NAMALWA (cell line): Measurements from ENCODE around the gene PLTP.
"Not testable (repeated sequence)": the region's sequence is repeated elsewhere in the genome, so short reads cannot be mapped to it uniquely, and the experiment has no call there.

Experiments used
- DNase-seq: peaks from one replicate; pipeline ENCODE4 v3.0.0-alpha.2; 2015; ENCODE audit warnings: low spot score

The PLTP gene, protein sequence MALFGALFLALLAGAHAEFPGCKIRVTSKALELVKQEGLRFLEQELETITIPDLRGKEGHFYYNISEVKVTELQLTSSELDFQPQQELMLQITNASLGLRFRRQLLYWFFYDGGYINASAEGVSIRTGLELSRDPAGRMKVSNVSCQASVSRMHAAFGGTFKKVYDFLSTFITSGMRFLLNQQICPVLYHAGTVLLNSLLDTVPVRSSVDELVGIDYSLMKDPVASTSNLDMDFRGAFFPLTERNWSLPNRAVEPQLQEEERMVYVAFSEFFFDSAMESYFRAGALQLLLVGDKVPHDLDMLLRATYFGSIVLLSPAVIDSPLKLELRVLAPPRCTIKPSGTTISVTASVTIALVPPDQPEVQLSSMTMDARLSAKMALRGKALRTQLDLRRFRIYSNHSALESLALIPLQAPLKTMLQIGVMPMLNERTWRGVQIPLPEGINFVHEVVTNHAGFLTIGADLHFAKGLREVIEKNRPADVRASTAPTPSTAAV

DNA sequence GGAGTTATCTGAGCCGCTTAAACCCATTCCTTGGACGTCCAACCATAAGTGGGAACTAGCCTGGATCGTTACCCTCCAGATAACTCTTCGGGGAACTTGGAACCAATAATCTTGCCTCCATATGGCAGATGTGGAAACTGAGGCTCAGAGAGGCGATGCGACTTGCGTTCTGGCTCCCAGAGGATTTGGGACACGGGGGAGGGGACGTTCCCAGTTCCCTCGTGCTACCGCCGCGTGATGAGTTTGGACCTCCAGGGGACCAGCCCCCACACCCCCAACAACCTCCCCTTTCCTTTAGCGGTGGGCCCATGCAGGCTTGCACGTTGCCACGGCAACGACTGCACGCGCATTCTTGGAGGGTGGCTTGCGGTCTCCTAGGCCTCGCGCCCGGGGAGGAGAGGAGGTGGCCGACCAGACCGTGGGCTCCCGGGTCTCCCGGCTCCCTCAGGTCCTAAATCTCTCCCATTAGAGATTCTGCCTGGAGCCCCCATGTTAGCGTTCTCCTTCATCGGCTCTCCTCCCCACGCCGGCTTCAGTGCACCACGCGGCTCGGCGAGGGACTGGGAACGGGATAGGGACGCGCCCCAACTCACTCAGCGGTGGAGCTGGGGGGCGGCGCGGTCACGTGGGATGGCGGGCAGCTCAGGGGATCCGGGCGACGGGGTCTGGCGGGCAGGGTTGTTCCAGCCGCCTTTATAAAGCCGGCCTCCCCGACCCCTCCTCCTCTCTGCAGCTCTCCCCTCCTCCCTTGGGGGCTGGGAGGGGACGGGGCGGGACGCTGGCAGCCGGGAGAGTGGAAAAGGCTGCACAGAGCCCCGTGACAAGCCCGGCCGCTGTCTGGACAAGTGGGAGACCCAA lies at the start of gene PLTP:
PLTP (minus strand) TSS at position 670 of the 858 bp plus-strand sequence. CDS start 703 bp downstream, outside the sequence.
- peak; percentile 28 for DNase-seq

DNA sequence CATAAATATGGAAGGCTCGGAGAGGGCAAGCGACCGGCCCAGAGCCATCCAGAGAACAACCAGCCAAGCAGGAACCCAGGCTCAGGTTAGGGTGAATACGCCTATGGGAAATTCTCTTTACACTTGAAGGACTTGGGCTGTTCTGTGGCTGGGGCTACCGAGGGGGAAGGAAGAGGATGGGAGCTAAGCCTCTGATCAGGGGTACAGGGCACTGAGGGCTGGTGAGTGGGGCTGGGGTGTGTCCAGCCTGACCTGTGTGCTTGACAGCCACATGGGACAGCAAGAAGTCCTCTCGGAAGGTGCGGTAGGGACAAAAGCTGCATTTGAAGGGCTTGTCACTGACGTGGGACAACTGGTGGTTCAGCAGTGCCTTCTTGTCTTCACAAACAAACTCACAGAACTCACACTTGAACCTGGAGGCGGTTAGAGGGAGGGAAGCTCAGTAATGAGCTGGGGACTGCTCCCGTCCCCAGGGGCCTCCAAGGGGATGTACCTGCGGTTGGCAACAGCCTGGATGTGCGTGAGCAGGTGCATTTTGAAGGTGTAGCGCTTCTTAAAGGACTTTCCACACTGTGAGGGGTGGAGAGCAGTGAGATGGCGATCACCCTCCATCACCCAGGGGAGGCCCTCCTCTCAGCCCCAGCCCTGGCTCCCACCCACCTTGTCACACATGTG lies 48.1 kb upstream of the PLTP start:
- no peak for DNase-seq

DNA sequence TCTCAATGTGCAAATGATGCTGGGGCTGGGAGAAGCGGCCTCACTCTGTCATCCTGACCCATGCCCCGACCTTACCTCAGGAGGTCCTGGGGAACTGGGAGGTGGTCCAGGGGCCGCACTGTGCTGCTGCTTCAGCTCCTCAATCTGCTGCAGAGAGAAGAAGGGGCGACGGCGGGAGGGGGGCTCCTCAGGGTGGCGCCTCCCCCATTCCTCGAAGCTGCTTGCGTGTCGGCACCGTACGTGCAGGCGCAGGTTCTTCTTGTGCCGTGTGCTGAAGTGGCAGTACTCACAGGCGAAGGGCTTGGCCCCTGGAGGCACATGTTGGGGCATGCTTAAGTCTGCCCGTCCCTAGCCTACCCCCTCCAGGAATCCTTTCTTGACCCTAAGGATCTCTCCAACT lies 47.2 kb upstream of the PLTP start:
- no peak for DNase-seq

DNA sequence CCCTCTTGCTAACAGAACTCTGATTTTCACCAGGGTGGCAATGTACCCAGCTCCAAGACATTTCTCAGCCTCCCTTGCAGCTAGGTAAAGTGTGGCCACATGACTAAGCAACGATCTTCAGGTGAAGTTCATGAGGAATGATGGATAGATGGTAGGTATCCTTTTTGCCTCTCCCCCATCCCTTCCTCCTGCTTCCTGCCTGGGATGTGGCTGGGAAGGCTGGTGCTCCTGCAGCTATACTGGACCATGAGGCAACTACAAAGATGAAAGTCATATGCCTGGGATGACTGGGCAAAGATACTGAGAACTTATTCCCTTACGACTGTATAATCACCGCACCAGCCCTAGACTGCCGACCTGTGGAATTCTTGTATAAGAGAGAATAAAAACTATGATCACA lies 46.6 kb upstream of the PLTP start:
- no peak for DNase-seq

DNA sequence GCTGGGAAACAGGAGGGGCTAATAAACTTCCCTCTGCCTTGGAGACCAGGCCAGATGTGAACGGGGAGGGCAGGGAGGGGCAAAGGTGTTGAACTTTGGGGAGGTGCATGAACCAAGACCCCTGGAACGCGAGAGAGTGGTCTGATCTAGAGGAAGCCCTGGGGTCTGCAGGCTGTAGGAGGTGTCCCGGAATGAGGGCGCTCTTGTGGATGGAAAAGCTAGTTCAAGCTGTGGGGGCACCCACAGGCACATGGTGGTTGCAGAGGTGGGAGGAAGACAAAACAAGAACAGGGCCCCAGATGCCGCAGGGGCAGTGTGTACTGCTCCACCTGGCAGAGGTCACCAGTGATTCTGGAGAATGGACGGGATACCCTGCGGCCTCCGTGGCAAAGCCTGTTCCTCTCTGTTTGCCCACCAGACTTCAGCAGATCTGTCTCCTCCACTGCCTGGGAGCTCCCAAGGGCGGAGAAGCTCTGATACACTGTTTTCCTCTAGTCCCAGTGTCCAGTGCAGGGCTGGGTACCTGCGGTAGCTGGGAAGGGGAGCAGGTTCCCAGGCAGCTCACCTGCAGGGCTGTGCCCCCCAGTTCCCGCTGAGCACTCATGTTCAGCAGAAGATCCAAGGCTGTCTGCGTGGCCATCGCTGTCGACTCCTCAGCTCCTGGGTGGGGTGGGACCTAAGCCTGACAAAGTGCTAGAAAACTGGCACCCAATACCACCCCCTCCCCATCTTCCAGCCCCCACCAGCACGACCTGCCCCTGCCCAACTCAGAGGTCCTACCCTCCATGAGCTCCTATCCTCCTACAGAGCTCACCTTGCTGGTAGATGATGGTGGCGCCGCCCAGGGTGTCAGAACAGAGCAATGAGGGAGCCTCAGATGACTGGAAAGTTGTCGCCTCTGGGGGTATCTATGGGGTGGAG lies 45.3 kb upstream of the PLTP start:
- no peak for DNase-seq

DNA sequence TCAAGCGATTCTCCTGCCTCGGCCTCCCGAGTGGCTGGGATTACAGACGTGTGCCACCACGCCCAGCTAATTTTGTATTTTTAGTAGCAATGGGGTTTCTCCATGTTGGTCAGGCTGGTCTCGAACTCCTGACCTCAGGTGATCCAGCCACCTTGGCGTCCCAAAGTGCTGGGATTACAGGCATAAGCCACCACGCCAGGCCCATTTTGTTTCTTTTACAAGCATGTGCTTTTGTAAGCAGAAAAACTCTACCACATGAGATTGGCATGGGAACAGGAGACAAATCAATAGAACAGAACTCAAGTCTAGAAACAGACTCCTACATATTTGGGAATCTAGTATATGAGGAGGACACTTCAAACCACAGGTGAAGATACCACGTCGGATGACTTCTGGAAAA lies 44.4 kb upstream of the PLTP start:
- not testable (repeated sequence) for DNase-seq

DNA sequence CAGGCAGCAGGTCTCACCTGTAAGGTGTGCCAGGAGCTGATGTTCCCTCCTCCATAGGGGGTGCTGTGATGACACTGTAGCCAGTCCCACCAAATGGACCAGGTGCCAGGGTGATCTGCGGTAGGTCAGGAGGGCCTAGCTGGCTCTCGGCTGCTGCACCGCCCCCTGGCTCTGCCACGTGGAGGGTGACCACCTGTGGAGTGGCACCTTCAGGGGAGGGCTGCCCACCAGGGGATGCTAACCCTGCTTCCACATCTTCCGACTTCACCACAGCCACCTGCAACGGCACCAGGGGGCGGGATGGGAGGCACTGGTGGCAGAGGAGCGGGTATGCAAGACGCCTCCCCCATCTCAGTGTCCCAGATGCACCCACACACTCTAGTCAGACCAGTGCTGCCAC lies 41.7 kb upstream of the PLTP start:
- DNase-seq, result no peak

DNA sequence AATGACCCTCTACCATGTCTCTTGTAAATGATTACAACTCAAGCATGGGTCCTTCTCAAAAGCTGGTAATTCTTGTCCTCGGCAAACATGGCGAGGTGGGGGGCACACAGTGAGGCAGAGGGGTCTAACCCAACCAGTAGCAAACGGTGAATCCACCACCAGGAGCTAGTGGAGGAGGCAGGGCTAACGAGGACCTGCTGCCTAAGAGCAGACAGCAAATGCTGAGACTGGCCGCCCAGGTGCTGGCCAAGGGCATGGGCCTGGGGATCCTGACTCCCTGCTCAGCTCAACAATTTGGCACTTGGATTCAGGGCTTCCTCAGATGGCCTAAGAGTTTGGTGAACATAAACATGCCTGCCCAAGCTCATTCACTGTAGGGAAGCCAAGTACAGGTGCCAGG lies 40.9 kb upstream of the PLTP start:
- no peak for DNase-seq

DNA sequence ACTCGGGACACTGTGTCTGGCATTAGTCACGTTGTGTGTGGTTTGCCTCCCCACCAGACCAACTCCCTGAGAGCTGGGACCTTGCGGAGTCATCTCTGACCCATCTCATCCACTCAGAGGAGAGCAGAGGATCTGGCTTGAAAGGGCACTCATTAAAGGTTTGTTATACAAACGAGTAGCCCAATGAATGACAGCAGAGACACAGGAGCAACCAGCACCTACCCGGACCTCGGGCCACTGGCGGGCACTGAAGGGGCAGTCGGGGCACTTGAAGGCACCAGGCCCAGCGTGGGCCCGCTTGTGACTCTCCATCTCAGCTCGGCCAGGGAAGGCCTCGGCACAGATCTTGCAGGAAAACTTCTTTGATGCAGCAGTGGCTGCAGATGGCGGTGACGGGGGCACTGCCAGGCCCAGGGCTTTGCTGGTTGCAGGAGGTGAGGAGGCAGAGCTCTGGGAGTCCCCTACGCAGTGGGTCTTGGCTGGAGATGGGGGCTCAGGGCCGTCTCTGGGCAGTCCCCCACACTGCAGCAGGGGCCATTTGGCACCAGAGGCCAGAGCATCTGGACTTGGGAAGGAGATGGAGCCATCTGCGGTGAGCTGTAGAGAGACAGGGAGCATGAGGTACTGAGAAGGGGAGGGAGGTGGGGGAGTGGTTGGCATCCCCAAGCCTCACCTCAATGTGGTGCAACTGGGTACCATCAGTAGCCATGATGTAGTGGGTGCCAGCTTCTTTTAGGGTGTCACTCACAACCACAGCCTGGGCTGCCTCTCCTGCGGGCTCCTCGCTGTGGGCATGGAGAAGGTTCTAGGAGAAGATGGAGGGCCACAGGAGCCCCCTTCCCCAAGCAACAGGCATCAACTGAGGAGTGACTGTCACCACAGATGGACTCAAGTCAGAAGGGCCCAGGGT lies 40.2 kb upstream of the PLTP start:
- no peak for DNase-seq

DNA sequence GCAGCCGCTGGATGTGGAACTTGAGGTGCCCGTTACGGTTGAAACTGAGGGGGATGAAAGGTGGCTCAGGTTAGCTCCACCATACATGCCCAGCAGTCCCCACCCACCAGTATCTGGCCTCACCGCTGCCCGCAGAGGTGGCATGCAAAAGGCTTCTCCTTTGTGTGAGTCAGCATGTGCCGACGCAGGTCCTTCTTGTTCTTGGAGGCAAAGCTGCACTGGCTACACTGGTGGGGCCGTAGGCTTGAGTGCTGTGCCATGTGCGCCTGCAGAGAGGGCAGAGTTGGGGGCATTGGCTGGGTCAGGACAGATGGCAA lies 38.3 kb upstream of the PLTP start:
- DNase-seq, result no peak

DNA sequence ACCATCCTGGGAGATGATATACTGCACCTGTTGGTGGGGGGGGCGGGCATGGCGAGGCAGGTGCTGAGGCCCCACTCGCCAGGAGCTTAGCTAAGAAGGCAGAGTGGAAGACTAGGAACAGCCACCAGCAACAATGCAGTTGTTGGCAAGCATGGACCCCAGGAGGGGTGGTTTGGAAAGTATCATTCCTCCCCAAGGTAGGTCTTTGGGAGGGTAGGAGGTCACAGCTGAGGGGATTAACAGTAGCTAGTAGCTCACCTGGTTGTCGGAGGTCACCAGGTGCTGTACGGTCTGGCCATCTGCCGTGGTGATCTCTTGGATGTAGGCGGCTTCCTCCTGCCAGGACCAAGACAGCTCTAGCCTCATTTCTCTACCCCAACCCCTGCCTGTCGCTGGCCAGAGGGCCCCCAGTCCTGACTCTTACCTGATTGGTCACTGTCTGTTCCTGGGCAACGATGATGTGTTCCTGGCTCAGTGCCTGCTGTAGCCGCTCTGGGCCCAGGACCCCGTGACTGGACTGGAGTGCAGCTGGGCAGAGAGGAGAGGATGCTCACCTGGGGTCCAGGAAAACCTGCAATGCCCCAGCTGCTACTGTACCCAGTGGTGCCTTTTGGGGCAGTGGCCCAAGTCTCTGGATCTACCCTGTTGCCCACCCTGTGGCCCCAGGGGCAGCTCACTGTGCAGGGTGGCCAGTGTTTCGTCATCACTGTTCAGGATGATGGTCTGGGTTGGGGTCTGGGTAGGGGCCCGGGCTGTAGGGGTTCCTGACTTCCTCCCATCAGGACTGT lies 37.8 kb upstream of the PLTP start:
- no peak for DNase-seq

DNA sequence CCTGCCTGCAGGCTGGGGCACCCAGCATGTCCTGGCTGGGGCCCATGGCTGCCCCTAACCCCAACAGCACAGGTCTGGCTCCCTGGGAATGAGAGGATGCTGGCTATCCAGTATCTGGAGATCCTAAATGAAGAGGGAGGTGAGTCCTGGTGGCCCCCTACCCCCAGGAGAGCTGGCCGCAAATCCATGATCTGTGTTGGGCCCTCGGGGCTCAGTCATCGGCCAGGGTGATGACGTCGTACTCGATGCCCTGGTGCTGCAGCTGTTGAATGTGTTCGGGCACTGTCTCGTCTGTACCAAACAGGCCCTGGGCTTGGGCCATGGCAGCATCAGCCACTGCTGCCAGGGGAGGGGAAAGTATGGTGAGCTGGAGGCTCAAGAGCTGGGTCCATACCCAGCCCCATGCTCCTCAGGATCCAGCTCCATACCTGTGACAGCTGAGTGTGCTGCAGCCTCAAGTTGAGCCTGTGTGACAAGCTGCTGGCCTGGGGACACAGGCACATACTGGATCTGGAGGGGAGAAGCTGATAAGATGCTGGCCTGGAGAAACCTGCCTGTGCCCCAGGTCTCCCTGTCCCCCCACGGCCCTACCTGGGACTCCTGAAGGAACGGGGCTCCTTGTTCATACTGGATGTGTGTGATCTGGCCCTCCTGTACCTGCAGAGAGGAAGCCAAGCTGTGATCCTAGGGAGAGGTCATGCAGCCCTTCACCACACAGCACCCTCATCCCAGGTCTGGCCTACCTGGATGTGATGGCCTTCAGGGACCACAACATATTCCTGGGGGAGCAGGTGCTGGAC lies 37.0 kb upstream of the PLTP start:
- no peak for DNase-seq

DNA sequence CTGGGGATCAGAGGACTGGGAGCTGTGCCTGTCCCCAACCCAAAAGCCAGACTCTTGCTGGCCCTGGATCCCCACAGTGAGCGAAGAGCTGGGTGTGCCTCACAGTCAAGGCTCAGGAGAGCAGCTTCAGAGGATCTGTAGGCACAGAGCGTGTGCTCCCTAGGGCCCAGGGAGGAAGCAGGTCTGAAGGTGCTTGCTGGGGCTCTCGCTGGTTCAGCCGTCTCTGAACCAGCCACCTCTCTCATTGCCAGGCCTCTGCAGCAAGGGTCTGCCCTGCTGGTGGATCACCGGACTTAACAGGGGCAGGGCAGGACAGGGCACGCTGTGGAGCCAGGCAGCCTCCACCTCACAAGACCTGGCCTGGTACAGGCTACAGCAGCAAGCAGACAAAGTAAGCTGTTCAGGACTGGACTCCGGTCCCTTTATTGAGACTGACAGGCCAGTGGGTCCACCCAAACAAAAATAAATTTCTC lies 36.3 kb upstream of the PLTP start:
- DNase-seq, result no peak

DNA sequence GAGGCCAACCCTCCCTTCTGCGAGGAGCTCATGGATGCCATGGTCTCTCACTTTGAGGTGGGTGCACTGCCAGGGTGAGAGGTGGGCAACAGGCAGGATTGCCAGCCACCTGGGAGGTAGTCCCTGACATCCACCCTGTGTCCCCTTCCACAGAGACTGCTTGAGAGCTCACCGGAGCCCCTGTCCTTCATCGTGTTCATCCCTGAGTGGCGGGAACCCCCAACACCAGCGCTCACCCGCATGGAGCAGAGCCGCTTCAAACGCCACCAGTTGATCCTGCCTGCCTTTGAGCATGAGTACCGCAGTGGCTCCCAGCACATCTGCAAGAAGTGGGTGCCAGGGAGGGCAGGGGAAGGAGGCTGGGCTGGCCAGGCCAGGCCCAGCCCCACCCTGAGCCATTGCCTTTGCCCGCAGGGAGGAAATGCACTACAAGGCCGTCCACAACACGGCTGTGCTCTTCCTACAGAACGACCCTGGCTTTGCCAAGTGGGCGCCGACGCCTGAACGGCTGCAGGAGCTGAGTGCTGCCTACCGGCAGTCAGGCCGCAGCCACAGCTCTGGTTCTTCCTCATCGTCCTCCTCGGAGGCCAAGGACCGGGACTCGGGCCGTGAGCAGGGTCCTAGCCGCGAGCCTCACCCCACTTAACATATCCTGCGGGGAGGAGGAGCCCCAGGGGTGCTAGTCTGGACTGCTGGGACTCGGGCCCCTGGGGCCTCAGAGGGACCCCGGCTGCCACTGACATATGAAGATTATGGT lies 35.3 kb upstream of the PLTP start:
- no peak for DNase-seq

DNA sequence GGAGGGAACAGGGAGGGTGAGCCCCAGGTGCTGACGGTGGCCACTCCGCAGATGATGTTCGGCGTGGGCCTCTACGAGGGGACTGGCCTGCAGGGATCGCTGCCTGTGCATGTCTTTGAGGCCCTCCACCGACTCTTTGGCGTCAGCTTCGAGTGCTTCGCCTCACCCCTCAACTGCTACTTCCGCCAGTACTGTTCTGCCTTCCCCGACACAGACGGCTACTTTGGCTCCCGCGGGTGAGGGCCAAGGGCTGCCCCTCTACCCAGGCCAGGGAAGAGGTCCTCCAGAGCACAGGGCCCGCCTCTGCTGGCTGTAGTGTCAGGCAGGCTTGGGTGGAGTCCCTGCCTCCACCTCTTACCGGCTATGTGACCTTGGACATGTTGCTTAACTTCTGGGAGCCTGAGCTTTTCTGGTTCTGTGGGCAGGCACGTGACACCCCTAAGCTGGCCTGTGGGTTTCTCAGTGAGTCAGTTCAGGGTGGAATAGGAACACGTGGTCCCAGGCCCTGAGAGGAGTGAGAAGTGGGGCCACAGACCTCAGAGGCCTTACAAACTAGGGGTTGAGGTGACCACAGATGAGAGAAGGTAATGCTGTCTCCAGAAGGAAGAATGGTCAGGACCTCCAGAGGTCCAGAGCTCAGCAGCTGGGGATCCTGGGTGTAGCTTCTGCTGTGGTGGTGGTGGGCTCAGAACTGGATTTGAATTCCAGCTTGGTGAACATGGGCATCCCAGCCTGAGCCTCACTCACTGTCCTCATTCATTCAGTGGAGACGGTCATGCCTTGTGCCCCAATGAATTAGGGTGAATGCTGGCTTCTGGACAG lies 34.4 kb upstream of the PLTP start:
- no peak for DNase-seq

DNA sequence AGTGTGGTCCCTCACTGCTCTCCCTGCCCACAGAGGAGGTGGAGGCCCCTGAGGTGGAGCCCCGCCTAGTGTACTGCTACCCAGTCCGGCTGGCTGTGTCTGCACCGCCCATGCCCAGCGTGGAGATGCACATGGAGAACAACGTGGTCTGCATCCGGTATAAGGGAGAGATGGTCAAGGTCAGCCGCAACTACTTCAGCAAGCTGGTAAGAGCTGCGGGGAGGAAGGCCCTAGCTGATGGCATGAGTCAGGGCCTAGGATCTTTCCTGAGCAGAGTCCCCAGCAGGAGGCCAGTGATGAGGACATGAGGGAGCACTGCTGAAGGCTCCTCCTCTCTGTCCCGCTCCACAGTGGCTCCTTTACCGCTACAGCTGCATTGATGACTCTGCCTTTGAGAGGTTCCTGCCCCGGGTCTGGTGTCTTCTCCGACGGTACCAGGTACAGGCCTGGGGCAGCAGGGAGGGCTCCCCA lies 33.8 kb upstream of the PLTP start:
- DNase-seq, result no peak
